GM19193 (cell line): ENCODE results near the gene TMPRSS15.

ENCODE experiments used
- POLR2A ChIP-seq: IDR thresholded peaks from 4 replicates; pipeline ENCODE4 v1.6.1; 2011; ENCODE audit not compliant: insufficient read depth, insufficient read length; ENCODE audit errors: extremely low read depth

Gene TMPRSS15

DNA sequence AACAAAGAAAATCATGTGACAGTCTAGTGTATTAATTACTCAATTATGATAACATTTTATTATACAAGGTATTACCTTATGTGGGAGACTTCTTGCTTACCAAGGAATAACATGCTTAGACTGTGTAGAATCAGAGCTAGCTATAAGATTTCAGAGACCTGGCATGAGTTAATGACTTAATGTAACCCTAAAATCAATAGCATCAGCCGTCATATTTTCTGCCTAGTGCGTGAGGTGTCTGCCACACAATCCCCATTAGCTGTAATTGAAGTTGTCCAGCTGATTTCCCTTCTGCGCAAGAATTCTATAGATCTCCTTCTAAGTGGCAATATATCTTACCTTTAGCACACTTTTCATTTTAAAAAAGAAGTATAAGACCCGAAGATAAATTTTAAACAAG is 130.2 kb downstream of the TMPRSS15 start:
- TF ChIP-seq POLR2A: no peak

DNA sequence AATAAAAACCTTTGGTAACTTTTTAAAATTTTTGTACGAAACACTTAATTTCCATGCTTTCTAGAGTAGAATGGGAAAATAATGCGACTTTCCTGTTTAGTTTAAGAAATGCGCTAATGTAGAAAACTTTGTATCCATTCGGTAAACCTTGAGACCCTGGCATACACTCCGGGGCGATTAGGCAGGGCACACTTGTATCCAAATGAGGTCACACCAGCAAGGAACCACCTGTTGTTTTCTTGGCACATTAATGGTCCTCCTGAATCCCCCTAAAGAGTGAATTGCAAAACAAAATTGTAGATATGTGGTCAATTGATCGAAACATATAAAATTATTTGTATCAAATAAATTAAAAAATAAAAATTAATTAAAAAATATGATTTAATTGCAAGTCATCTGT is 133.7 kb downstream of the TMPRSS15 start:
- TF ChIP-seq POLR2A: no peak

DNA sequence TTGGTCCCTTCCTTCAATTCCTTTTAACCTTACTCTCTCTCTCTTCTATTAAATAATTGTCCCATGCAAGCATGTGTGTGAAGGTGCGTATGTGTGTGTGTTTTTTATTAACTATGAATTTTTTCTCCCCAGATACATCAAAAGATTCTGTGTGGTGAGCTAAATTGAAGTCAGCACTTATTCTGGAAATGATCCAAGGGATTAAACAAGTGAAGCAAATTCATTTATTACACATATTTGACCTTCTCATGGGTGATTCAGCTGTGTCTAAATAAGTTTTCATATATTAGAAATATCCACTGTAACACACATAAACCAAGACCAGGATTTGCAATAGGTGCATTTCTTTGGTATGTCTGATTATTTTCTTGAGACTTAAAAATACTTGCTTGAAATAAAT is 134.7 kb downstream of the TMPRSS15 start:
- TF ChIP-seq POLR2A: no peak

DNA sequence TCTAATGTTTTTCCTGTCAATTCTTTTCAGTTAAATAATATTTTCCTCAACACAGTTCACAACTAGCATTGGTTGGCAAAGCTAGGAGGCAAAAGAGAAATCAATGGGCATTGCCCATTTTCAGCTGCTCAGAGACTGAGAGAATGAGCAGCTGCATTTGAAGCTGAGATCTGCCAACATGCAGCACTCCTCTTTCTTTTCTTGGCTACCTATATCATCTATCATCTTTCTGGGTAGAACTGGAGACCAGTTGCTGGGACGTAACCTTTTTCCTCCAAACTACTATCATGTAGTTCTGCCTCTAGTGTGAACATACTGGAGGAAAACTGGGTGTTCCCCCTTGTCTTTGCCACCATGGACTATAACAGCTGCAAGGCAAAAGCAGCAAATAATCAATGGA is 136.1 kb downstream of the TMPRSS15 start:
- TF ChIP-seq POLR2A: no peak

DNA sequence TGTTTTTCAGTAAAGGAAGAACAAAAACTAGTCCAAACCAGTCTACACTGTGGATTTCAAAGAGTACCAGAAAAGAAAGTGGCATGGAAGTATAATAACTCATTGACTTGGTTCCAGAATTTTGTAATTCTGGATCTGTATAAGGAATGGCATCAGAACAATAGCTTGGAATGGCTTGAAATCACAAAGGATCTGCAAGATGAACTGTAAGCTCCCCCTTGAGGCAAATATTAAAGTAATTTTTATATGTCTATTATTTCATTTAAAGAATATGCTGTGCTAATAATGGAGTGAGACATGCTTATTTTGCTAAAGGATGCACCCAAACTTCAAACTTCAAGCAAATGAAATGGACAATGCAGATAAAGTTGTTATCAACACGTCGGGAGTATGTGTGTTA is 137.6 kb downstream of the TMPRSS15 start:
- TF ChIP-seq POLR2A: no peak

DNA sequence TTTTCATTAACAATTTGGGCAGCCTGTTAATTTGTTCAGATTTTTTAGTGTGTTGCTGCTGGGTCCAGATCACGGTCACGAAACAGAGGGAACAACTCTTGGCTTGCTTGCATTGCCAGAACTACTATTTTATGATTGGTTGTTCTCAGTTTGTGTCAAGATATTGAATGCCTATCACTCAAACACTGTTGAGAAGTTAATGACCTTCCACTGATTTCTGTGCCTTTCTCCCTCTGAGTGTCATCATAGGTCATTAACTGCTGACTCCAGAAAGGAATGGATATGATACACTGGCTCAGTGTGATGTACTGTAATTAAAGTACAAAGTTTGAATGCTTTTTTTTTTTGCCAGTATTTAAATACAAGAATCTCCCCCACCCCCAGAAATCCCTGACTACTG is 149.8 kb downstream of the TMPRSS15 start:
- TF ChIP-seq POLR2A: no peak

DNA sequence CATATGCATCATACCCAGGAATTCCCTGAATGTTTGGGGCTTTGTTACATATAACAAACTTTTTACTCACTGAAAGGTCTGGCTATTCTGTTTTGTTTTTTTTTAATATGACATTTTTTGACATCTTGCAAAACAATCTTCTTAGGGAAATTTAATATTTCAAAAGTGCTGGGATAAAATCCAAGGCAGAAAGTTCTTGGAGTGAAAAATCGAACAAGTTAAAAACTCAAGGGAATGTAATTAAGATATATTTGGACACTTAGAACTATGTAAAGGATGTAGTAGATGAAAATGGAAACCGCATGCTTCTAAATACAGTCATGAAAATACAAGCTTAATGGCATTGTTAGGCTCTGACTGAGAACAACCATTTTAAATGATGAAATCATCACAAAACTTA is 150.4 kb downstream of the TMPRSS15 start:
- TF ChIP-seq POLR2A: no peak

DNA sequence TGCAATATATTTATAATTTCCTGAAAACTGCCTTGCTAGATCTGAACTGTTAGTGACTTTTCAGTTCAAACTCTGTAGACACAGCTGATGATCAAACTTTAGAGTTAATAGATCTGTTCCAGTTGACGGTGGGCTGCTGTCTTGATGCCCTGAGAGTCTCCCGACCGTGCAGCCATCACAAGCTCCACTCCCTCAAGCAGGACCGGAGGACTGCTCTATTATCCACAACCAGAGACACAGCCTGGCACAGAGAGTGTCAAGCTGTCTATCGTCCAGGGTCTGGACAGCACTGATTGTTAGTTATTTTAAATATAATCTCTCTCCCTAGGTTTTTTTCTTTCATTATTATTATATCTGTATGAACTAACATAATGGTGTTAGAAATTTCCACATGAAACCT is 150.9 kb downstream of the TMPRSS15 start:
- TF ChIP-seq POLR2A: no peak

DNA sequence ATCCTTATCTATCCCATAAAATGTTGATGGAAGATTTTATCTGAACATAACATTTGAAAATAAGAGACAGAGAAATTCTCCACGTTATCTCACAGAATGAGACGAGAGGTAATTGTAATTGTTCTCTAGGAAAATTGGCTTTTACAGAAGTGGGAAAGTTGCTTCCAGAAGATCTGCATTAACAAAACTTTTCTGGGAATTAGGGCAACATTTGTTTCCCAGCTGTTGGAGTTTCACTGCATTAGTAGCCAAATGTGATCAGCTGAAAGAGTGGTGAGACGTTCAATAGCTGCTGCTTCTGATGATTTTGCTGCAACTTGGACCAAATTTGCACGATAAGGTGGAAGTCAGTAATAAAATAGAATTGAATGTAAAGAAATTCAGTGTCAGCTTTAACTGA is 151.3 kb downstream of the TMPRSS15 start:
- TF ChIP-seq POLR2A: no peak

DNA sequence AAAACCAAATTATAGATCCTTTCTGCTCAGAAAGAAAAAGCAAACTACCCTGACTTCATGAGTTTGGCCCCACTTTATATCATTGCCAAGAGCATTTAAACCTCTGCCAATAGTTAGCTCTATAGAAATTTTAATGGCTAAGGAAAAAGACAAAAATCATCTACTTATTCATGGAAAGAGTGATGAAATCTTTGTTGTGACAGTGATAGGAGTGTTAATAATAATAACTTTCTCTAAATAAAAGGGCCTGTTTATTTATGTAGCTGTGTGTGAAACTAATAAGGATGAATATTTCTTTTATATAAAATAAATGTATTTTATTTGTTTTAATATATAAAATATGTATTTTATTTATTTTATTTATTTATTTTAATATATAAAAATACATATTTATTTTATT is 152.5 kb downstream of the TMPRSS15 start:
- TF ChIP-seq POLR2A: no peak

DNA sequence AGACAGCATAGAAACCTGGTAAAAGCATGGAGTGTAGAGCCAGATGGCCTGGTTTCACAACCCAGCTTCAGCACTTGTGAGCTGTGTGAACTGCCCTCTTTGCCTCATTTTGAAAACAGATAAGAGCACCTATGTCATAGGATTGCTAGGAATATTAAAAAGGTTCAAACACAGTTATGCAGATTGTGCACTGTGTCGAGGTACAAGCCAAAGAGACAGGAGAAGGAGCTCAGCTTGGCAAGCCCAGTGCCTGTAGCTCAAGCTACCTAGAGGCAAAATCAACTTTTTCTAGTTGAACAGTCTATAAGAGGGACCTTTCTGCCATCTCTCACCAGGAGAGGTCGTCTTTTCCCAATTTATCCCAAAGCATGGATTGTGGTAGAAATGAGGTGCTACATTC is 153.9 kb downstream of the TMPRSS15 start:
- TF ChIP-seq POLR2A: no peak

DNA sequence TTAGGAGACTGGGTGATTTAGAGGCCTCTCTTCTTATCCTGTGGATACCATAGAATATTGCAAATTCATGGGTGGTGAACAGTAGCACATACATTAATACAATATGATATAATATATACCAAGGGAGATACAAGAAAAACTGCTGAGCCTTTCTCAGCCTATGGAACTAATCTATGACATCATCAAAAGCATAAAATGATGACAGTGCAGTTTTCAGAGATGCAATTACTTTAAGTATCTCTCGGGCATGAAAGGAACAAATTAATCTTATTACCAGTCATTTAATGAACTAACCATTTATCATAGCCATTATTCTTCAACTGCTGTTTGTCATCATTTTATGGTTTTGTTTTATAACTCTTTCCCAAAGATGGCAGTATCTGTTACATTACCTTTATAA is 155.4 kb downstream of the TMPRSS15 start:
- TF ChIP-seq POLR2A: no peak

DNA sequence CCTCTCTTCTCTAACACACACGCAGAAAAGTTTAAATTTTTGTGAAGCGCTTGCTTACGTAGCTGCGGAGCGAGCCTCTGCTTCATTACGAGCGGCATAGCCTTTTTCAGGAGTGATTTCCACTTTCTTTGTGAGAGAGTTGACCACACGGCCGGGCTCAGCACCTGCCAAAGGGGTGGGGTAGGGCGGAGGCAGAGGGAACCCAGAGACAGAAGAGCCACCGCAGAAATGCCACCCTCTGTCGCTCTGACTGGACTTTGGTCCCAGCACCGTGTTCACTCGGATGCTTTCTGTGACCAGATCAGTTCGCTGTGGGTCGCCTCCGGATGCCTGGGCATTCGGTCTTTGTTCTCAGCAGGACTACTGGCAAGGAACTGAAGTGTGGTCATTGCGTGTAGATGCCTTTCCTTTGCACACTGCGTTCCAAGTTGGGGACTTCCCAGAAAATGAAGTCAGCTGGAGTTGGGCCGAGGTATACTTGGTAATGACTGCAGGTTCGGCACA is 158.1 kb downstream of the TMPRSS15 start:
- TF ChIP-seq POLR2A: no peak

DNA sequence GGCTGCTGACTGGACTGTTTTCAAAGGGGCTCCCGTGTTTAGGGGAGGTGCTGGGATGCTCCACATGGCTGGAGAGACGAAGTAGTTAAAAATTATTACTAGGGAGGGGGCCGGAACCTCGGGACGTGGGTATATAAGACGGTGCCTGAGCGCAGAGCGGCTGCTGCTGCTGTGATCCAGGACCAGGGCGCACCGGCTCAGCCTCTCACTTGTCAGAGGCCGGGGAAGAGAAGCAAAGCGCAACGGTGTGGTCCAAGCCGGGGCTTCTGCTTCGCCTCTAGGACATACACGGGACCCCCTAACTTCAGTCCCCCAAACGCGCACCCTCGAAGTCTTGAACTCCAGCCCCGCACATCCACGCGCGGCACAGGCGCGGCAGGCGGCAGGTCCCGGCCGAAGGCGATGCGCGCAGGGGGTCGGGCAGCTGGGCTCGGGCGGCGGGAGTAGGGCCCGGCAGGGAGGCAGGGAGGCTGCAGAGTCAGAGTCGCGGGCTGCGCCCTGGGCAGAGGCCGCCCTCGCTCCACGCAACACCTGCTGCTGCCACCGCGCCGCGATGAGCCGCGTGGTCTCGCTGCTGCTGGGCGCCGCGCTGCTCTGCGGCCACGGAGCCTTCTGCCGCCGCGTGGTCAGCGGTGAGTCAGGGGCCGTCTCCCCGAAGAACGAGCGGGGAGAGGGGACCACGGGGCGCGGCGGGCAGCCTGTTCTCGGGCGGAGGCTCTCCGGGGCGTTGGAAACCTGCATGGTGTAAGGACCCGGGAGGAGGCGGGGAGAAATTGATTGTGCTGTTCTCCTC is 158.7 kb downstream of the TMPRSS15 start, which contains the start of gene CHODL:
CHODL (plus strand) TSS at position 163 of the 793 bp plus-strand sequence; CDS start at position 554, 391 bp downstream.
- no peak for TF ChIP-seq POLR2A

DNA sequence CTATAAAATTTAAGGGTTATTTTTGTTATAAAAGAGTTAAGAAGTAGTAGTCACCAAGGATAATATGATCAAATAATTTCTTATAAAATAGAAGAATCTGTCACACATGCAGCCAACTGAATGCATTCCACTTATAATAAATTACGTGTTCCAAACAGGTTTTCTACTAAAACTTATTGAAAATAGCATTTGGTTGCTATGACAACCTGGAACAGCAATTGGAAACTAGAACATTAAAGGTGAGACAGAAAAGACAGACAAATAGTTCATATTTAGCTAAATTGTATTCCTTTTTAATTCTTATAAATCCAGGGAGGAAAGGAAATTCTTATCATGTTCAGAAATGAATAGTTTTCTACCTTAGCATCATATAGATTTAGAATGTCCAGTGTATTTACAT is 168.0 kb downstream of the TMPRSS15 start:
- no peak for TF ChIP-seq POLR2A

DNA sequence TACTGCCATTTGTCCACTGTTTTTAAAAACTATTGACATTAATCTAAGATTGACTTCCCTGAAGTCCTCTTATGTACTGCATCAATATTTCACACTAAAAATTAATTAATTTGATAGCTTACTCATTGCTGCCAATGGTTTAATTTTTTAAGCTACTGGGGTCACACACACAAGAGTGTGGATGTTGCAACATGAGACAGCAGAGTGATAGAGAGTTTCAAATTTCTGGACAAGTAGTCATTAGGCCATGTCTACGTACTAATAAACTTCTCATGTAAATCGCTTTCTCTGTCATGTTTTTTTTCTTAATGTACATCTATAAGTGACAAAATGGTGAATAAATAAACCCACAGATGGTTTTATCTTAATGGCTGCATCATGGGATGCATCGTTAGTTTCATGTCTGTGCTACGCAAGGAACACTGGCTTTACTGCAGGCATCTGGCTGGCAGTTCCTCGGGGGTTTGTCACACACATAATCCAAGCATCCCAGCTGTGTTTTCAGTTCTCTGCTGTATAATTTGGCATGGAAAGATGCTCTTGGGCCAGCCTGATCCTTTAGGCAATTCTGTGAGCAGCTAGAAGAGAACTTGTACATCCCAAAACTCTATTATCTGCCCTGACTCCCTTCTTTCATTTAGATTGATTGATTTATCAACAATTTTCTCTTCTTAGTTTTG is 175.4 kb downstream of the TMPRSS15 start:
- no peak for TF ChIP-seq POLR2A

DNA sequence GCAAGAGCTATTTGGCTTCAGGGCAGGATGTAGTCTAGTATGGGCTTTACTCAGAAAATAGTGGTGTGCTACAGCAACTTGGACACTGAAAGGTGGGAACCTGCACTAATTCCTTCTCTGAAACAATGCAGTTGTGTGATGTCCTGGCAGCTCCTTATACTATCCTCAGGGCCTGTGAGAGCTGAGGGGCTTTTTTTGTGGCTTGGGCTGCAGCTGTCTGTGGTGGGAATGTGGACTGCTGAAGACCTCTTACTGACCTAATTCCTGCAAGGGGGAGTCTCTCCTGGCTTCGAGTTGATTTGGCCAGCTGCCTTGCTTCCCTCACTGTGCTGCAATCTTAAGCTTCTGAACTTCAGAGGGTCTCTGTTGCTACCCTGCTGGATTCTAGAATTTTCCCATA is 181.2 kb downstream of the TMPRSS15 start:
- no peak for TF ChIP-seq POLR2A

DNA sequence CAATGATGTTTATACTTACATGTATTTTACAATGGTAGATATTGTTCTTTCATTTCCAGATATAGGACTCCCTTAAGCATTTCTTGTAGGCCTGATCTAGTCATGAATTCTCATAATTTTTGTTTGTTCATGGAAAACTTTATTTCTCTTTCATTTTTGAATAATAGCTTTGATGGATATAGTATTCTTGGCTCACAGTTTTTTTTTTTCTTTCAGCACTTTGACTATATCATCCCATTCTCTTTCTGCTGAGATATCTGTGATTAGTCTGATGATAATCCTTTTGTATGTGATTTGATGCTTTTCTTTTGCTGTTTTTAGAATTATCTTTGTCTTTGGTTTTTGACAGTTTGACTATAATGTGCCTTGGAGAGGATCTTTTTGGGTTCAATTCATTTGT is 183.1 kb downstream of the TMPRSS15 start:
- no peak for TF ChIP-seq POLR2A
